SJCRH30 (cell line): ENCODE measurements around the gene CNIH3. TPM values are rescaled to one million over a fixed set of nuclear protein-coding genes. Genes with fewer than 3 reads are reported as not detected.

Experiments used
- DNase-seq, 2 experiments: peaks; one replicate each; pipeline ENCODE4 v3.0.0-alpha.2; 2015 to 2020
- H3K27ac ChIP-seq: fragments of 250-450 bp; sonication (Bioruptor Pico); 2 replicates; pipeline ENCODE4 v1.5.1; 2020; ENCODE audit warnings: mild to moderate bottlenecking, moderate library complexity
- H3K27me3 ChIP-seq: fragments of 250-450 bp; sonication (Bioruptor Pico); 2 replicates; pipeline ENCODE4 v1.5.1; 2020; ENCODE audit warnings: mild to moderate bottlenecking, moderate library complexity
- H3K36me3 ChIP-seq: fragments of 250-450 bp; sonication (Bioruptor Pico); 2 replicates; pipeline ENCODE4 v1.5.1; 2020; ENCODE audit warnings: mild to moderate bottlenecking, moderate library complexity
- H3K4me1 ChIP-seq: fragments of 250-450 bp; sonication (Bioruptor Pico); 2 replicates; pipeline ENCODE4 v1.5.1; 2020; ENCODE audit warnings: mild to moderate bottlenecking, moderate library complexity
- H3K4me3 ChIP-seq: fragments of 250-450 bp; sonication (Bioruptor Pico); 2 replicates; pipeline ENCODE4 v1.5.1; 2020; ENCODE audit warnings: mild to moderate bottlenecking, moderate library complexity
- H3K9me3 ChIP-seq: fragments of 250-450 bp; sonication (Bioruptor Pico); replicated peaks from 2 replicates; pipeline ENCODE4 v1.5.1; 2020; ENCODE audit warnings: mild to moderate bottlenecking, moderate library complexity
- total RNA-seq: library from RNA; depleted of rRNA; stranded (reverse); fragments of >200 nt; shearing (Covaris generic); gene quantifications from 2 replicates; pipeline ENCODE4 v1.2.3, GENCODE V29; 2014

Gene CNIH3
- total RNA-seq, 1 experiment from 2014 or later: 0.49 TPM

DNA sequence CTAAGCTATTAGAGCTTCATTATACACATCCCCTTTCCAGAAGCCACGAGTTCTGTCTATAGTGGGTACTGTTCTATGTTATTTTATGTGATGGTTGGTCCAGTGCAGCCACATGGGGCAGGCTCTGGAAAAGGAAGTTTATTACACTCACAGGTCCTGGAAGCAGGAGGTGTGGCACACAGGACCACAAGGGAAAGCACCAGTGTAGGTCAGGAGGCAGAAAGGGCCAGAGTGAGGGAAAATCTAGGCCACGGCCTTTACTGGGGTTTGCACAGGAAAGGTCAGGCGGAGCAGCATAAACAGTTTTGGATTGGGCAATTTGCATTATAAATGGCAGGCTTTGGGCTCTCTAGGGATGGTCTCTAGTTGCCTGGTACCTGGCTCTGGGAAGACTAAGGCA lies 21.8 kb upstream of the CNIH3 start:
- Histone ChIP-seq H3K4me1 (peaks cover 13% of the 10 kb centered on the region), H3K4me3 (no peak overlapping the region), H3K27ac (no peak overlapping the region), H3K36me3 (no peaks in the 10 kb centered on the region), H3K27me3 (no peaks in the 10 kb centered on the region), H3K9me3 (no peaks in the 10 kb centered on the region)
- DNase-seq: no peak

DNA sequence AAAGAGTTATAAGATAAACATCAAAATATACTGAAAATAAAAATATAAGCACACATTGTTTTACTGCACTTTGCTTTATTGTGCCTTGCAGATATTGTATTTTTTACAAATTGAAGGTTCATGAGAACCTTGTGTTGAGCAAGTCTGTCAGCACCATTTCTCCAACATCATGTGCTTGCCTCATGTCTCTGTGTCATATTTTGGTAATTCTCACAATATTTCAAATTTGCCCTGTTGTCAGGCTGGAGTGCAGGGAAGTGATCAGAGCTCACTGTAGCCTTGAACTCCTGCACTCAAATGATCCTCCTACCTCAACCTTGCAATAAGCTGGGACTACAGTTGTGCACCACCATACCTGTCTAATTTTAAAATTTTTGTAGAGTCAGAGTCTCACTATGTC lies 21.3 kb upstream of the CNIH3 start:
- H3K9me3 ChIP-seq: no peaks in the 10 kb centered on the region
- no peaks in the 10 kb centered on the region for H3K36me3 ChIP-seq
- no peak overlapping the region for H3K4me3 ChIP-seq
- H3K27ac ChIP-seq: no peak overlapping the region
- H3K27me3 ChIP-seq: no peaks in the 10 kb centered on the region
- DNase-seq: no peak
- peaks cover 13% of the 10 kb centered on the region for H3K4me1 ChIP-seq

DNA sequence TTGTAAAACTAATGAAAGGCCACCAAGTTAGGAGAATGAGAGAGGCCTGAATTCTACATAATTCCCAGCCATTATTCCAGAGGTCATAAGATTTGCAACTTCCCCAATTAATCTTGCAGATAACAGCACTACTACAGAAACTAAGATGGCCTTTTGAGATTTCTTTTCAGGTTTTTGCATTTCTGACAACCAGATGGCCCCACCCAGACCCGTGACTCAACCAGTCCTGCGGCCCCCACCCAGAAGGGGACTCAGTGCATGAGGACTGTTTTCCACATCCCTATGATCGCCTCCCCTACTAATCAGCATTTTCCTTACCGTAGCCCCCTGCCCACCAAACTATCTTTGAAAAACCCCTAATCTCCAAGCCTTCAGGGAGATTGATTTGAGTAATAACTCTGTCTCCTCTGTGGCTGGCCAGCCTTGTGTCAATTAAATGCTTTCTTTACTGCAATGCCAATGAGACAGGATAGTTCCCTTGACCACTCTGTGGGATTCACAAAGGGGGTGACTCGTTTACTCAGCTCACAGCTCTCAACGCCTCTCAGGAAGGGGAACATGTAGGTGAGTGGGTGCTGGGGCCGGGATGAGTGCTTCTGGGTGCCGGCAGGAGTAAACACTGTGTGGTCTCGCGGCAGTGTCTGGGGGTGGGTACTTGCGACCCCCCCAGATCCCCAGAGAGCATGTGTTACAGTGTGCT lies 10.5 kb upstream of the CNIH3 start:
- H3K4me1 ChIP-seq: no peaks in the 10 kb centered on the region
- no peak overlapping the region for H3K27ac ChIP-seq
- H3K9me3 ChIP-seq: no peaks in the 10 kb centered on the region
- no peaks in the 10 kb centered on the region for H3K36me3 ChIP-seq
- no peak overlapping the region for H3K4me3 ChIP-seq
- no peak for DNase-seq
- H3K27me3 ChIP-seq: 0 out of 2 replicates have a peak, but pooled peaks cover under 1% of the 10 kb centered on the region

DNA sequence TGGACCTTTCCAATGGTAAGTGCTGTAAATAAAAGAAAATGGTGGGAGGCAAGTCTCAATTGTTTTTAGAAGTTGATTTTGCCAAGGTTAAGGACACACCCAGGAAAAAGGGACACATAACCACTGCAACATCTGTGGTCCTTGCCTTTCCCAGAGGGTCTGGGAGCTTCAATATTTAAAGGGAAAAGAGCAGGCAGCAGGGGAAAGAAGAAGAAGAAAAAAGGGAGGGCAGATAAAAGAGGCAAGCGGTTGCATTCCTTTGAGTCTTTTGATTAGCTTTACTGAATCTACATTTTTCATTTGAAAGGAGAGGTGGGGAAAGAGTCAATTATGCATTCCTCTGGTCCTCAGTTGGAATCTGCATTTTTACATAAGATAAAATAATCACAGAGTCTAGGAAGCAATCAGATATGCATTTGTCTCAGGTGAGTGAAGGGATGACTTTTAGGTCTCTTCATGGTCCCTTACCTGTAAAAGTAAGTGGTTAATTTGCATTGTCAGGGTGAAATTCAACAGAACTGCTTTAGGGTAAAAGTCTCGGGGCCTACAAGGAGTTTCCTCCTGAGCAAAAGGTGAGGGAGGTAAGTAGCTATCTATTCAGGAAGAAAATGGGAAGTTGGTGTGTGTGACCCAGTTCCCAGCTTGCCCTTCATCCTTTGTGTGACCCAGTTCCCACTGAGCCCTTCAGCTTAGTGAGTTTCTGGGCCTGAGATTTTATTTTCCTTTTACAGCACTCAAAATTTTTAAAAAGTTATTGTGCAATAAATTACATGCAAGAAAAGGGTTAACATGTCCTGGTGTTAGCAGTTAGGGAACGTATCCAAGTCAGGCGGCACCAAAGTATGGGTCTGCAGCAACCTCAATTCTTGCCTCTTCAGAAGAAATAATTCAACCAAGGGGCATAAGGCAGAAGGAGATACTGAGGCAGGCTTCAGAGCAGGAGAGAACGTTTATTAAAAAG lies 8.6 kb upstream of the CNIH3 start:
- H3K9me3 ChIP-seq: peaks cover 5% of the 10 kb centered on the region
- no peak overlapping the region for H3K4me3 ChIP-seq
- peaks cover 14% of the 10 kb centered on the region; the same call in 1 of the 2 replicates for H3K27me3 ChIP-seq
- no peak for DNase-seq
- H3K36me3 ChIP-seq: no peaks in the 10 kb centered on the region
- H3K4me1 ChIP-seq: no peaks in the 10 kb centered on the region
- H3K27ac ChIP-seq: no peak overlapping the region

DNA sequence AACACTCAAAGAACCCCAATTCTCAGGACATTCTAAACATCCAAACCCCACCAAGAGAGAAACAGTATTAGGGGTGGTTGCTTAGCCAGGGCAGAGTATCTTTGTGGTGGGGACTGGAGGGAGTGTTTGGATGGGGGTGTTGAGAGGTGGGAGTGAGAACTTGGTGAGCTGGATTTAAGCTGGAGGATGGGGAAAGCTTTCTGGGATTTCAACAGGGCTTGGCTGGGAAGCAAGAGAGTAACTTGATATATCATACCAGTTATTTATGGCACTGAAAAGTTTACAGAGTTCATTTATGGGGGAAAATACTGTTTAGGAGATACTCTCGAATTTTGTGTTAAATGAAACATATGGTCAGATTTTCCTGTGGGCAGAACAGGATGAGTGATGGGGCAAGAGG lies 6.8 kb upstream of the CNIH3 start:
- Histone ChIP-seq H3K27me3 (peaks cover 14% of the 10 kb centered on the region; the same call in 1 of the 2 replicates), H3K4me1 (no peaks in the 10 kb centered on the region), H3K9me3 (peaks cover 5% of the 10 kb centered on the region), H3K36me3 (no peaks in the 10 kb centered on the region), H3K27ac (no peak overlapping the region), H3K4me3 (no peak overlapping the region)
- no peak for DNase-seq

DNA sequence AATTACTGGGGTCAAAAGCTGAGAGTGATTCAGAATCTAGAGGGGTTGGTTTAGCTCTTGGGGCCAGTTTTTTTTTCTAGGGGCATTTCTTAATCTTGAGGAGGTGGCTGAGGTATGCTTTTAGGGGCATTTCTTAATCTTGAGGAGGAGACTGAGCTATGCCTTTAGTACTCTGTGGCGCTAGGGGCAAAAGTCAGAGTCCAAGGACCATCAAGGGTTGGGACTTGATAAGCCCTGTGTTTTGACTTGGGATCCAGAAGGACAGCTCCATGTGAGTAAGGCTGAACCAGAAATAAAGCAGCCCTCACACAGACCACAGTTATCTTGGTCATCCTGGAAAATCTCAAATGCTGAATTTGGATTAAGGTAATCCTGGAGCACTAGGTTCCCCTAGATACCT lies 3.9 kb upstream of the CNIH3 start:
- H3K27ac ChIP-seq: no peak overlapping the region
- peaks cover 10% of the 10 kb centered on the region for H3K9me3 ChIP-seq
- no peak for DNase-seq
- no peaks in the 10 kb centered on the region for H3K4me1 ChIP-seq
- no peak overlapping the region for H3K4me3 ChIP-seq
- peaks cover 14% of the 10 kb centered on the region; the same call in 1 of the 2 replicates for H3K27me3 ChIP-seq
- no peaks in the 10 kb centered on the region for H3K36me3 ChIP-seq

DNA sequence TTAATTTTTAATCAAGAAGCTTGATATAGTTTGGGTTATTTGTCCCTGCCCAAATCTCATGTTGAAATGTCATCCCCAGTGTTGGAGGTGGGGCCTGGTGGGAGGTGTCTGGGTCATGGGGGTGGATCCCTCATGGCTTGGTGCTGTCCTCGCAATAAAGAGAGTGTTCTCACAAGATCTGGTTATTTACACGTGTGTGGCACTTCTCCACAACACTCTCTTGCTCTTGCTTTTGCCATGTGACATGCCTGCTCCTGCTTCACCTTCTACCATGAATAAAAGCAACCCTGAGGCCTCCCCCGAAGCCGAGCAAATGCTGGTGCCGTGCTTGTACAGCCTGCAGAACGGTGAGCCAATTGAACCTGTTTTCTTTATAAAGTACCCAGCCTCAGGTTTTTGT lies 2.6 kb upstream of the CNIH3 start:
- no peaks in the 10 kb centered on the region for H3K36me3 ChIP-seq
- H3K4me3 ChIP-seq: no peak overlapping the region
- peaks cover 10% of the 10 kb centered on the region for H3K9me3 ChIP-seq
- no peak for DNase-seq
- no peaks in the 10 kb centered on the region for H3K4me1 ChIP-seq
- H3K27ac ChIP-seq: no peak overlapping the region
- H3K27me3 ChIP-seq: peaks cover 14% of the 10 kb centered on the region; the same call in 1 of the 2 replicates

DNA sequence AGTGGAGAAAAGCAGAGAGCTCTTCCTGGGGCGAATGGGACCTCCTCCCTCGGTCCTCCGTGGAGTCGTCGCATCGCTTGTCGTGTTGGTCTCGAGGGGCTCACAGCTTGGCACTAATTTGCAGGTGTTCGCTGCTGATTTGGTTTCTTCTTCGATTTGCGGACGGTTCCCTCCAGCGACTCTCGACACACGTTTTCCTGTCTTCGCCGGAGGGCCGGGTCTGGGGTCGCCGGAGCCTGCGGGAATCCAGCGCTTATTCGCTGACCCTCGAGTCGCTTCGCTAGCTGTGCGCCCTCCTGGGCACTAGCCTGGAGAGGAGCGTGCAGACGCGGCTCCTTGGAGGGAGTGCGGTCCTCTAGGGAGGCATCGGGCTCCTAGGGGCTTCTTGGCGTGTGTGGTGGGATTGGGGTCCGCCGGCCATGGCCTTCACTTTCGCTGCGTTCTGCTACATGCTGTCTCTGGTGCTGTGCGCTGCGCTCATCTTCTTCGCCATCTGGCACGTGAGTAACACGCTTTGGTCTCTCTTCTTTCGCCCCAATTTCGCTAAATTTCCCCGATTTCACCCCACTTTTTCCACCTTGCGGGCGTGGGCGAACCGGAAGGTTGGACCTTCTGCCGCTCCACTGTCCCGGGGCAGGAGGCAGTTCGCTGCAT lies 766 bp downstream of the CNIH3 start:
- H3K4me1 ChIP-seq: no peaks in the 10 kb centered on the region
- peaks cover 10% of the 10 kb centered on the region for H3K9me3 ChIP-seq
- no peak overlapping the region for H3K27ac ChIP-seq
- no peaks in the 10 kb centered on the region for H3K36me3 ChIP-seq
- H3K4me3 ChIP-seq: no peak overlapping the region
- DNase-seq: no peak
- peaks cover 6% of the 10 kb centered on the region; the same call in 1 of the 2 replicates for H3K27me3 ChIP-seq

DNA sequence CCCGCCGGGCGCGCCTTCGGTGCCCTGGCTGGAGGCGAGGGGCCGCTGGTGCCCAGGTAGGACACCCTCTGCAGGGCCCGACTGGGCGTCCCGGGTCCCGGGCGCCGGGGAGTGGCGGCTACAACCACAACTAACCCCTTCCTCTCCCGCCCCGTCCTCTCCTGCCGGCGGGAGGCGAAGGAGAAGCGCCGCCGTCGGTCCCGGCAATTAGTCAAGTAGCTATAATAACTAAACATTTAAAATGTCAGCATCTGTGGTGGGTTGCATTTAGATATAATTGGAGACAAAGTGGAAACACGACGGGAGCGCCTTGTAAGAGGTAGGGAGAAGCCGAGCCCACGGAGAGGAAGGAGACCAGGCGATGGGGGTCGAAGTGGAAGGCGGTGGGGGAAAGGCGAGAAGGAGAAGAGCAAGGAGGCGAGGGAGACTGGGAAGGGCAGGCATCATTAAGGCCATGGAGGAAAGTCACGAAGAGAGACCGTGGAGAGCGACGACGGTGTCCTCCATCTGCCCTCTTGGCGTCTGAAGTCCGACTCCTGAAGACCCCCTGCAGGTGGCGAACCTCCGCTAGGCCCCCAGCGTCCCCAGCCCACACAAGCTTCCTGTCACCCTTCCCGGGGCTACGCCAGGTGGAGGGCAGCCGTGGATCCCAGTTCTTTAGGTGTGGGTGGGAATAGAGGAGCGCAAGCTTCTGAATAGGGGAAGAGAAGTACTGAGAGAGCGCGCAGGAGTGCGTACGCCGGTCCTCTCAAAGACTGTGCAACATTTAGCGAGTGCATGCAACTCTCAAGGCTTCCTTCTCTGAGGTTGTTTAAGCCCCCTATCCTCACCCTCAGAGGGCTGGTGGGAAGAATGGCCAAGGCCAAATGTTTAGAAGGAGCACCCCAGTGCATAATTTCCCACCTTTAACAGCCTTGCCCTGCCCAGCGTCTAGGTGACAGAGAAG lies 1.6 kb downstream of the CNIH3 start:
- H3K9me3 ChIP-seq: peaks cover 14% of the 10 kb centered on the region
- peaks cover 4% of the 10 kb centered on the region; the same call in 1 of the 2 replicates for H3K27me3 ChIP-seq
- H3K4me3 ChIP-seq: no peak overlapping the region
- no peak for DNase-seq
- no peaks in the 10 kb centered on the region for H3K4me1 ChIP-seq
- H3K27ac ChIP-seq: no peak overlapping the region
- no peaks in the 10 kb centered on the region for H3K36me3 ChIP-seq

DNA sequence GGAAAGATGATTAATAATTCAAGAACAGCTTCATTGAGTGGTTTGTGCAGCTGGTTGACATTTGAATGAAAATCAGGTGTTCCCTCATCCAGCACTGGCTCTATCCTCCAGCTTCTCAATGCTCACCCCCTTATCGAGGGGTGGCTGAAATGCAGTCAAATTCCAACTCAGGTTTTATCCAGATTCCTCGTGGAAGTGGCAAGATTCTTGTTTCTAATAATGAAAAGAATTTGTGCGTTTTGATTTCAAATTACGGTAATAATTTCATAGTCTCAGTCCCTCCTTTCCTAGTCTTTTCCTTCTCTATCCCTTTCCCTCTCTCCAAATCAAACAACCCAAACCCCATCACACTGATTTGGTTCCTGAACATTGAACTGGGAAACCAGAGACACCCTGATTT lies 3.1 kb downstream of the CNIH3 start:
- H3K9me3 ChIP-seq: peaks cover 14% of the 10 kb centered on the region
- DNase-seq: no peak
- H3K27ac ChIP-seq: no peak overlapping the region
- H3K4me1 ChIP-seq: peaks cover 9% of the 10 kb centered on the region
- peaks cover 4% of the 10 kb centered on the region; the same call in 1 of the 2 replicates for H3K27me3 ChIP-seq
- no peaks in the 10 kb centered on the region for H3K36me3 ChIP-seq
- H3K4me3 ChIP-seq: no peak overlapping the region

DNA sequence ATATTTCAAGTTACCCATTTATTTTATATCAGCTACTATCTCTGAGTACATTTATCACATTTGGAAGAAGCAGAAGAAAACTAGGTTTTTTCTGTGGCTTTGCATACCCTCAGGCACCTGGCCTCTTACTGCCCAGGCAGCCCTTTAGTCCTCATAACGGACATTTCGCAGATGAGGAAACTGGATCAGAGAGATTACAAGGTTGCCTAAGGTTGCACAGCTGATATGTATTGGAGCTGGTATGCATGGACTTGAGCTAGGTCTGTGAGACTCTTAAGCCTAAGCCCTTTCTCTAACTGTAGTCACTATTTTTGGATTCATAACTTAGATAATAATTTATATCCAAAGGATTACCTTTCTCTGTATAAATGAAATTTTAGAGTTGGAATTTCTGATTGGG lies 4.0 kb downstream of the CNIH3 start:
- peaks cover 13% of the 10 kb centered on the region for H3K4me1 ChIP-seq
- H3K27me3 ChIP-seq: peaks cover 4% of the 10 kb centered on the region; the same call in 1 of the 2 replicates
- no peak overlapping the region for H3K4me3 ChIP-seq
- peaks cover 14% of the 10 kb centered on the region for H3K9me3 ChIP-seq
- H3K27ac ChIP-seq: no peak overlapping the region
- no peak for DNase-seq
- H3K36me3 ChIP-seq: no peaks in the 10 kb centered on the region

DNA sequence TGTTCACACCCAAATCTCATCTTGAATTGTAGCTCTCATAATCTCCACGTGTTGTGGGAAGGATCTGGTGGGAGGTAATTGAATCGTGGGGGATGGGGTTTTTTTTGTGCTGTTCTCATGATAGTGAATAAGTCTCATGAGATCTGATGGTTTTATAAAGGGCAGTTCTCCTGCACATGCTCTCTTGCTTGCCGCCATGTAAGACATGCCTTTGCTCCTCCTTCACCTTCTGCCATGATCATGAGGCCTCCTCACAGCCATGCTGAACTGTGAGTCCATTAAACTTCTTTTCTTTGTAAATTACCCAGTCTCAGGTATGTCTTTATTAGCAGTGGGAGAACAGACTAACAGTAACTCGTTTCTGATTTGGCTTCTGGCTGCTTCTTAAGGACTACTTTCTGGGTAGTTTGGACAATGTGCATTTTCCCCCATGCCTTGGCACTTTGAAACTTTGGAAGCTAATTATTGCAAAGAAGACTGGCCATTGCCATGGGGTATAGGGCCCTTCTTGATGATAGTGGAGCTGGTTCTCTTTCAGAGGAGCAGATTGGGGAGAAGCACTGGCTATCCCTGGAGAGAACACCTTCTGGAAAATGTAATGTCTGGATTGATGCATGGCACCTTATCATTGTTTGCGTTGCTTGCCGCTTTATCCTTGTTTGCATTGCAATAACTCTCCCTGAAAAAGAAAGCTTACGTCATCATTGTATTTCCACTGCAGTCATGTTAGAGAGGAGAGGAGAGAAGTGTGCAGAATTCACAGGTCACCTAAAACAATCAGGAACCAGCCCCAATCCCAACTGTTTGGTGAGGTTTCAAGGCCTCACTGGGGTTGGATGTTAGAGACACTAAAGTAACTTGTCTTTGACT lies 5.9 kb downstream of the CNIH3 start:
- no peak for DNase-seq
- Histone ChIP-seq H3K27ac (no peak overlapping the region), H3K36me3 (no peaks in the 10 kb centered on the region), H3K27me3 (peaks cover 4% of the 10 kb centered on the region; the same call in 1 of the 2 replicates), H3K4me3 (no peak overlapping the region), H3K4me1 (peaks cover 13% of the 10 kb centered on the region), H3K9me3 (peaks cover 10% of the 10 kb centered on the region)

DNA sequence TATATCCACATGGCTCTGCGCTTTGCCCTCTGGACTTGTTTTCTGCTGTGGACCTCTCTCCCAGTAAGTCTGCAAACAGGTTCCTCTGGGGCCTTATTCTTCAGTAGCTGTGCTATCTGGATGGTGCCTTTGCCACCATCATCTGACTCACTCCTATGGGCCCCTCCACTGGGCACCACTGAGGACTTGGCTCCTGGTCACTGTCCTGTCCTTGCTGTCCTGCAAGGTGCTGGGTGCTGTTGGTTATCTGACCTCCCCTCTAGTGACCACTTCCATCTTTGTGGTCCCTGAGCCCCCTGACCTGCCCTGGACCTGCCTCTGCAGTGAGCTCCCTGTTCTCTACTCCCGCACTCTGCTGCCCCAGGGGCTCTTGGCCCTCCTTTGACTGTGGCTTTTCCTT lies 6.7 kb downstream of the CNIH3 start:
- no peak overlapping the region for H3K4me3 ChIP-seq
- peaks cover 4% of the 10 kb centered on the region; the same call in 1 of the 2 replicates for H3K27me3 ChIP-seq
- peaks cover 13% of the 10 kb centered on the region for H3K4me1 ChIP-seq
- DNase-seq: no peak
- no peaks in the 10 kb centered on the region for H3K36me3 ChIP-seq
- no peak overlapping the region for H3K27ac ChIP-seq
- H3K9me3 ChIP-seq: peaks cover 10% of the 10 kb centered on the region
